EH (cell line): ENCODE data around the gene TMEM115.

Experiments
- DNase-seq: peaks from one replicate; pipeline ENCODE4 v3.0.0-alpha.2; 2015; ENCODE audit warnings: low read depth

The TMEM115 gene

GRCh38 chr3:50333744-50334328 is 25.5 kb downstream of the TMEM115 start:
- DNase-seq, result peak; percentile 81

- DNase-seq, result no peak
Measured at GRCh38 chr3:50331364-50331907, 27.9 kb downstream of the TMEM115 start.

- DNase-seq, result no peak
Measured at GRCh38 chr3:50330330-50330729, 29.0 kb downstream of the TMEM115 start.

GRCh38 chr3:50327943-50328691 is 31.2 kb downstream of the TMEM115 start, which contains the start of gene TUSC2:
TUSC2 (minus strand) TSS chr3:50328223; CDS start chr3:50328099, 124 bp downstream.
- DNase-seq, result peak; percentile 96

- no peak for DNase-seq
Measured at GRCh38 chr3:50327129-50327528, 32.2 kb downstream of the TMEM115 start.

- no peak for DNase-seq
Measured at GRCh38 chr3:50326182-50326541, 33.2 kb downstream of the TMEM115 start.

- no peak for DNase-seq
Measured at GRCh38 chr3:50325497-50326181, 33.7 kb downstream of the TMEM115 start.

- no peak for DNase-seq
Measured at GRCh38 chr3:50325113-50325480, 34.2 kb downstream of the TMEM115 start.

- DNase-seq, result peak; percentile 71
Measured at GRCh38 chr3:50324351-50325112, 34.8 kb downstream of the TMEM115 start.

GRCh38 chr3:50323614-50324199 is 35.6 kb downstream of the TMEM115 start:
- DNase-seq, result no peak

GRCh38 chr3:50323092-50323600 is 36.2 kb downstream of the TMEM115 start:
- no peak for DNase-seq

GRCh38 chr3:50322386-50323091 is 36.8 kb downstream of the TMEM115 start, which contains the start of gene HYAL2:
HYAL2 (minus strand) TSS chr3:50322745; CDS start chr3:50320489, 2,256 bp downstream.
- DNase-seq, result no peak

- DNase-seq, result no peak
Measured at GRCh38 chr3:50322115-50322385, 37.3 kb downstream of the TMEM115 start.

GRCh38 chr3:50321336-50322114 is 37.8 kb downstream of the TMEM115 start:
- peak; percentile 90 for DNase-seq

GRCh38 chr3:50320853-50321335 is 38.4 kb downstream of the TMEM115 start:
- DNase-seq, result peak; percentile 75

GRCh38 chr3:50319894-50320625 is 39.3 kb downstream of the TMEM115 start:
- DNase-seq, result no peak

- no peak for DNase-seq
Measured at GRCh38 chr3:50319181-50319893, 40.0 kb downstream of the TMEM115 start.

GRCh38 chr3:50318615-50319014 is 40.7 kb downstream of the TMEM115 start:
- no peak for DNase-seq

GRCh38 chr3:50318163-50318562 is 41.2 kb downstream of the TMEM115 start:
- no peak for DNase-seq
